Upper lobe of right lung (tissue), 1 donor: ENCODE measurements around the gene EPB41. TPM values are rescaled to one million over a fixed set of nuclear protein-coding genes. Genes with fewer than 3 reads are reported as not detected.

Source experiments
- ATAC-seq: fragments of 200-7000 bp; cut with Tn5 transposase; one replicate; pipeline ENCODE4 v1.9.1; 2020; ENCODE audit warnings: mild to moderate bottlenecking, moderate library complexity
- DNase-seq: peaks from one replicate; pipeline ENCODE4 v3.0.0-alpha.2; 2020
- H3K27ac ChIP-seq: fragments of 200-600 bp; one replicate; pipeline ENCODE4 v1.8.0; 2022
- H3K27me3 ChIP-seq: fragments of 200-600 bp; one replicate; pipeline ENCODE4 v1.8.0; 2022; ENCODE audit warnings: mild to moderate bottlenecking
- H3K36me3 ChIP-seq: fragments of 200-600 bp; one replicate; pipeline ENCODE4 v1.8.0; 2022
- H3K4me1 ChIP-seq: fragments of 200-600 bp; one replicate; pipeline ENCODE4 v1.8.0; 2022
- H3K4me3 ChIP-seq: fragments of 200-600 bp; one replicate; pipeline ENCODE4 v1.8.0; 2022; ENCODE audit warnings: mild to moderate bottlenecking
- H3K9me3 ChIP-seq: fragments of 200-600 bp; one replicate; pipeline ENCODE4 v1.8.0; 2022
- CTCF ChIP-seq: fragments of 200-600 bp; IDR thresholded peaks from one replicate; pipeline ENCODE4 v1.8.0; 2022; ENCODE audit warnings: antibody characterized with exemption
- intact Hi-C: fragments of 100-400 bp; cut with DNase I; formaldehyde crosslinking; loops from one replicate; pipeline ENCODE4 v1.11.0; 2022
- total RNA-seq: library from RNA; stranded (reverse); fragmentation: NEBNext Ultra II Directional; extraction: Animal tissue kit (Norgen Biotek cat#: 25700); gene quantifications from one replicate; pipeline ENCODE4 v1.2.1, GENCODE V29; 2021
- donor health status: DM: no; HTN: yes; CAD: no; lungs with severe emphysema.

EPB41 gene
- total RNA-seq, 1 donor from 2014 or later, result 67.0 TPM

GRCh38 chr1:29120947-29121485, 206.6 kb downstream of the EPB41 start:
- DNase-seq (peak; percentile 72), ATAC-seq (peak; percentile 58)
- Histone ChIP-seq H3K27ac (no peak overlapping the region), H3K9me3 (no peaks in the 10 kb centered on the region), H3K4me1 (peaks cover 18% of the 10 kb centered on the region), H3K27me3 (peaks cover 16% of the 10 kb centered on the region), H3K36me3 (peaks cover 7% of the 10 kb centered on the region), H3K4me3 (peak overlapping the region; percentile 63)
- peak; percentile 54 for TF ChIP-seq CTCF
- intact Hi-C loops, result no loop called here

- no peak for ATAC-seq
- Histone ChIP-seq H3K36me3 (peaks cover 7% of the 10 kb centered on the region), H3K4me3 (peak overlapping the region; percentile 63), H3K9me3 (no peaks in the 10 kb centered on the region), H3K4me1 (peaks cover 18% of the 10 kb centered on the region), H3K27me3 (peaks cover 16% of the 10 kb centered on the region), H3K27ac (peak overlapping the region; percentile 79)
- no peak for DNase-seq
- intact Hi-C loops, result no loop called here
- no peak for TF ChIP-seq CTCF
Observed at GRCh38 chr1:29121516-29121935, 207.2 kb downstream of the EPB41 start.

- Histone ChIP-seq H3K9me3 (no peaks in the 10 kb centered on the region), H3K36me3 (peaks cover 7% of the 10 kb centered on the region), H3K27ac (peak overlapping the region; percentile 79), H3K4me1 (peaks cover 18% of the 10 kb centered on the region), H3K27me3 (peaks cover 16% of the 10 kb centered on the region), H3K4me3 (peak overlapping the region; percentile 63)
- no peak for TF ChIP-seq CTCF
- ATAC-seq, result no peak
- DNase-seq, result peak; percentile 66
- intact Hi-C loops, result no loop called here
Observed at GRCh38 chr1:29121936-29122681, 207.7 kb downstream of the EPB41 start.

DNA sequence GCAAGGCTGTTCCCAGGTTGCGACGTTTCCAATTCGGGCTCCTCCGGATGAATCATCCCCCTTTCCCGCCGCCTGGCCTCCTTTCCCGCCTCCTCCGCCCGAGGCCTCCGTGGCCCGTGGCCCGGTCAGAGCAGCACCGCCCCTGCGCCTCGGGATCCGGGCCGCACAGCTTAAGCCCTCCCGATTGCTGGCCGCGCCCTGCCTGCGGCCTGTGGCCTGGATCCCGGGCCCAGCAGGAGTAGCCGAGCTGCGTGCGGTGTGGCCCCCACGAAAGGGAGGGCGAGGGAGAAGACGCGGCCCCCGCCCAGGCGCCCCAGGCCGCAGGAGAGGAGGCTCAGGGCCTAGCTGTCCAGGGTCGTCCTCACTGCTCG, 208.3 kb downstream of the EPB41 start:
- ATAC-seq, result peak; percentile 35
- peak; percentile 70 for DNase-seq
- H3K9me3 ChIP-seq, result no peaks in the 10 kb centered on the region
- H3K36me3 ChIP-seq, result peaks cover 7% of the 10 kb centered on the region
- H3K27ac ChIP-seq, result peak overlapping the region; percentile 79
- peak overlapping the region; percentile 63 for H3K4me3 ChIP-seq
- TF ChIP-seq CTCF, result no peak
- H3K4me1 ChIP-seq, result peaks cover 18% of the 10 kb centered on the region
- intact Hi-C loops, result no loop called here
- peaks cover 16% of the 10 kb centered on the region for H3K27me3 ChIP-seq

- no peak for DNase-seq
- Histone ChIP-seq H3K36me3 (peaks cover under 1% of the 10 kb centered on the region), H3K27me3 (peaks cover 16% of the 10 kb centered on the region), H3K9me3 (no peaks in the 10 kb centered on the region), H3K27ac (peak overlapping the region; percentile 79), H3K4me1 (peaks cover 18% of the 10 kb centered on the region), H3K4me3 (peak overlapping the region; percentile 63)
- TF ChIP-seq CTCF, result no peak
- peak; percentile 1 for ATAC-seq
- intact Hi-C loops, result no loop called here
Observed at GRCh38 chr1:29123053-29123886, 208.9 kb downstream of the EPB41 start.
